ENCODE data around the gene CATSPER1. TPM values are rescaled to one million over a fixed set of nuclear protein-coding genes. Genes with fewer than 3 reads are reported as not detected.
A peak's percentile ranks its signal among the peaks of the same experiment; 100 is the strongest.

Gene CATSPER1
- polyA plus RNA-seq, 1 experiment, result 0.25 TPM

GRCh38 chr11:66006891-66007176, 19.4 kb downstream of the CATSPER1 start:
- POLR2A ChIA-PET, result interaction anchor here (0.6 kb wide), 1 partner anchor 246 kb away, joined by 4 read pairs; no protein-coding TSS in a partner anchor
- no peak overlapping the region for H3K27ac ChIP-seq (ENCODE audit: low read depth, low read length)
- CTCF ChIA-PET, result interaction anchor here (0.9 to 1.3 kb wide), 2 partner anchors 16 to 31 kb away, joined by 3 to 7 read pairs; no protein-coding TSS in a partner anchor
- no peak for DNase-seq (ENCODE audit: low read depth, low spot score)
- no peaks in the 10 kb centered on the region for H3K27me3 ChIP-seq (ENCODE audit: control insufficient read depth, insufficient read depth, low read length)
- H3K4me3 ChIP-seq (ENCODE audit: low read depth, low read length), result no peak overlapping the region
- H3K9me3 ChIP-seq (ENCODE audit: control insufficient read depth, insufficient read depth, low read length), result no peaks in the 10 kb centered on the region; the same call in 1 of the 2 replicates
- no peak for TF ChIP-seq CTCF (IDR thresholded peaks at IDR 0.05; ENCODE audit: low read depth, low read length)

GRCh38 chr11:66006134-66006890, 20.0 kb downstream of the CATSPER1 start:
- Histone ChIP-seq H3K9me3 (ENCODE audit: control insufficient read depth, insufficient read depth, low read length) (no peaks in the 10 kb centered on the region; the same call in 1 of the 2 replicates), H3K4me3 (ENCODE audit: low read depth, low read length) (no peak overlapping the region), H3K27ac (ENCODE audit: low read depth, low read length) (no peak overlapping the region), H3K27me3 (ENCODE audit: control insufficient read depth, insufficient read depth, low read length) (no peaks in the 10 kb centered on the region)
- ChIA-PET POLR2A (interaction anchor here (0.6 kb wide), 1 partner anchor 246 kb away, joined by 4 read pairs; no protein-coding TSS in a partner anchor), CTCF (interaction anchor here (0.9 kb wide), 1 partner anchor 17 kb away, joined by 3 read pairs; no protein-coding TSS in a partner anchor)
- DNase-seq (ENCODE audit: low read depth, low spot score), result no peak
- TF ChIP-seq CTCF (IDR thresholded peaks at IDR 0.05; ENCODE audit: low read depth, low read length), result no peak

GRCh38 chr11:66004186-66004585, 22.1 kb downstream of the CATSPER1 start:
- Histone ChIP-seq H3K27ac (ENCODE audit: low read depth, low read length) (no peak overlapping the region), H3K4me3 (ENCODE audit: low read depth, low read length) (no peak overlapping the region), H3K27me3 (ENCODE audit: control insufficient read depth, insufficient read depth, low read length) (no peaks in the 10 kb centered on the region), H3K9me3 (ENCODE audit: control insufficient read depth, insufficient read depth, low read length) (no peaks in the 10 kb centered on the region; the same call in 1 of the 2 replicates)
- TF ChIP-seq CTCF (IDR thresholded peaks at IDR 0.05; ENCODE audit: low read depth, low read length), result no peak
- ChIA-PET CTCF (interaction anchor here (1.6 kb wide), 1 partner anchor 18 kb away, joined by 5 read pairs; no protein-coding TSS in a partner anchor), POLR2A (no interaction called here)
- DNase-seq (ENCODE audit: low read depth, low spot score), result no peak

GRCh38 chr11:66003291-66003690, 23.0 kb downstream of the CATSPER1 start:
- no peak for TF ChIP-seq CTCF (IDR thresholded peaks at IDR 0.05; ENCODE audit: low read depth, low read length)
- H3K4me3 ChIP-seq (ENCODE audit: low read depth, low read length), result peak overlapping the region; percentile 75
- no peak for DNase-seq (ENCODE audit: low read depth, low spot score)
- H3K27ac ChIP-seq (ENCODE audit: low read depth, low read length), result no peak overlapping the region
- POLR2A ChIA-PET, result interaction anchor here (0.7 to 1.7 kb wide), 5 partner anchors 19 to 840 kb away, joined by 3 to 8 read pairs (median 4); partner anchors contain the start of genes CFL1, FIBP, RCE1 and SART1
- H3K27me3 ChIP-seq (ENCODE audit: control insufficient read depth, insufficient read depth, low read length), result no peaks in the 10 kb centered on the region
- H3K9me3 ChIP-seq (ENCODE audit: control insufficient read depth, insufficient read depth, low read length), result no peaks in the 10 kb centered on the region; the same call in 1 of the 2 replicates
- CTCF ChIA-PET, result interaction anchor here (0.7 to 1.2 kb wide), 3 partner anchors 19 to 143 kb away, joined by 3 to 7 read pairs (median 3); partner anchors contain the start of genes FIBP and MUS81

Measured in AG04450 (cell line).